ENCODE measurements around the gene PREX1. TPM values are rescaled to one million over a fixed set of nuclear protein-coding genes. Genes with fewer than 3 reads are reported as not detected.

The PREX1 gene
- total RNA-seq, 1 donor from 2014 or later: 11.2 TPM

DNA sequence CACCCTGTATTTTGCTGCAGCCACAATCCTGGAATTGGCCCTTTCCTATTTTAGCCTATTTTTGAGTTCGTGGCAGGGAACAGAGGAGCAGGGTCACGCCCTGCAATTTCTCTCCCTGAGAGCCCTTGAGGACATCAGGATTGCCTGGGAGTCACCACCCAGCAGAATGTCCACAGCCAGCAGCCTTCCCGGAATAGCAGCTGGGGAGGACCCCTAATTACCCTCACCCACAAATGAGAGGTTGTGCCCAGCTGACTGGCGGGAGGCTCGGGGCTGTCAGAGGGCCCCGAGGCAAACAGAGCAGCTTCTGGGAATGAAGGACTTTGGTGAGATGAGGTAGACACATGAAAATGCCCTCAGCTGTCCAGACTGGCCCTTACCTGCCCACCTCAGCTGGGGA, 165.1 kb downstream of the PREX1 start:
- H3K27ac ChIP-seq (replicated peaks): no peak overlapping the region
- H3K4me1 ChIP-seq: peaks cover 11% of the 10 kb centered on the region

GRCh38 chr20:48661575-48662455, 166.0 kb downstream of the PREX1 start:
- peaks cover 15% of the 10 kb centered on the region for H3K36me3 ChIP-seq
- intact Hi-C loops (cut with micrococcal nuclease): no loop called here
- no peak for DNase-seq
- no peak for TF ChIP-seq CTCF (IDR thresholded peaks at IDR 0.05; ENCODE audit: borderline replicate concordance)
- H3K9me3 ChIP-seq (replicated peaks): peaks cover 10% of the 10 kb centered on the region
- no peak overlapping the region for H3K4me3 ChIP-seq
- no peaks in the 10 kb centered on the region for H3K27me3 ChIP-seq (ENCODE audit: low read depth)
- H3K27ac ChIP-seq (replicated peaks): no peak overlapping the region
- peaks cover 11% of the 10 kb centered on the region for H3K4me1 ChIP-seq

More for the DNA sequence above, 165.1 kb downstream of the PREX1 start:
- no peak for TF ChIP-seq CTCF (IDR thresholded peaks at IDR 0.05; ENCODE audit: borderline replicate concordance)
- no peaks in the 10 kb centered on the region for H3K27me3 ChIP-seq (ENCODE audit: low read depth)
- peaks cover 10% of the 10 kb centered on the region for H3K9me3 ChIP-seq (replicated peaks)
- no peak for DNase-seq
- intact Hi-C loops (cut with micrococcal nuclease): no loop called here
- H3K36me3 ChIP-seq: peaks cover 15% of the 10 kb centered on the region
- H3K4me3 ChIP-seq: no peak overlapping the region

GRCh38 chr20:48660788-48661187, 167.0 kb downstream of the PREX1 start:
- no peak for DNase-seq
- H3K9me3 ChIP-seq (replicated peaks): peaks cover 10% of the 10 kb centered on the region
- no peaks in the 10 kb centered on the region for H3K27me3 ChIP-seq (ENCODE audit: low read depth)
- TF ChIP-seq CTCF (IDR thresholded peaks at IDR 0.05; ENCODE audit: borderline replicate concordance): no peak
- no peak overlapping the region for H3K27ac ChIP-seq (replicated peaks)
- peaks cover 15% of the 10 kb centered on the region for H3K36me3 ChIP-seq
- intact Hi-C loops (cut with micrococcal nuclease): no loop called here
- peaks cover 11% of the 10 kb centered on the region for H3K4me1 ChIP-seq
- no peak overlapping the region for H3K4me3 ChIP-seq

DNA sequence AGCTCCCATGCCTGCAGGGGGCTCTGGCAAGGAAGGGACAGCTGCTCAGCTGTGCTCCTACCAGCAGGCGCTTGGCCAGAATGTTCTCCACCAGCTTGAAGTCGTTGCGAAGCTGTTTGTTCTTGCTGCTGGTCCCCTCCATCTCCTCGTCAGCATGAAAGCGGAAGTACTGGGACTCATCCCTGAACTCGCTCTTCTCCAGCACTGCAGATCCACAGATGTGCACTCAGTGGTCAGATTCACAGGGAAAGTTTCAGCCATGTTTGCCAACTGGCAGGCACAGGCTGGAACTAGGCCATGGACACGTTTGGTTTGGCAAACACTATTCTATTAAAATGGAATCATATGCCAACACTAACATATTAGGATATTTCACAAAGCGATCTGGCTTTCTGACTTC, 167.9 kb downstream of the PREX1 start:
- DNase-seq: no peak
- H3K36me3 ChIP-seq: peaks cover 19% of the 10 kb centered on the region
- intact Hi-C loops (cut with micrococcal nuclease): loop anchor here (5.0 kb wide), 1 partner anchor 247 kb away; no protein-coding TSS in a partner anchor

DNA sequence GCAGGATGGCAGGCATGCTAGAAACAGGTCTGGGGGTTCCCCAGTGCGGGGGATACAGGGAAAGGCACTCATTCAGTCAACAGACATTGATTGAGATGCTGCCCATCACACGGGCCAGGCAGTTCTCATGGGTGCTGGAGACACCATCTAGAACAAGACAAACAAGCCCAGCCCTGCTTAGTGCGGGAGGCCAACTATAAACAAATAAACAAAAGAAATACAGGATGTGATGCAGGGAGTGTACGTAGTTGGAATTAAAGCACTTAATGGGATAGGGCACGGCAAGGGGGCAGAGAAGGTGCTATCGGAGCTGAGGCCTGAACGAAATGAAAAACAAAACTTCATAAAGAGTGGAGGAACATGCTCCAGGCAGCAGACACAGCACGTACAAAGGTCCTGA, 169.3 kb downstream of the PREX1 start:
- Histone ChIP-seq H3K27ac (replicated peaks) (no peak overlapping the region), H3K9me3 (replicated peaks) (peaks cover 10% of the 10 kb centered on the region), H3K4me3 (no peak overlapping the region), H3K36me3 (peaks cover 32% of the 10 kb centered on the region), H3K4me1 (peaks cover 11% of the 10 kb centered on the region), H3K27me3 (ENCODE audit: low read depth) (no peaks in the 10 kb centered on the region)
- no peak for TF ChIP-seq CTCF (IDR thresholded peaks at IDR 0.05; ENCODE audit: borderline replicate concordance)
- intact Hi-C loops (cut with micrococcal nuclease): loop anchor here (5.0 kb wide), 1 partner anchor 249 kb away; no protein-coding TSS in a partner anchor
- no peak for DNase-seq

More for the DNA sequence above, 167.9 kb downstream of the PREX1 start:
- Histone ChIP-seq H3K27ac (replicated peaks) (no peak overlapping the region), H3K4me1 (peaks cover 11% of the 10 kb centered on the region), H3K27me3 (ENCODE audit: low read depth) (no peaks in the 10 kb centered on the region), H3K9me3 (replicated peaks) (peaks cover 10% of the 10 kb centered on the region), H3K4me3 (no peak overlapping the region)
- no peak for TF ChIP-seq CTCF (IDR thresholded peaks at IDR 0.05; ENCODE audit: borderline replicate concordance)
